GM12878 (cell line): ENCODE results near the gene PIEZO2. TPM values are rescaled to one million over a fixed set of nuclear protein-coding genes. Genes with fewer than 3 reads are reported as not detected.

Source experiments
- ATAC-seq: fragments of 200-7000 bp; cut with Tn5 transposase; 3 replicates; pipeline ENCODE4 v1.9.1; 2020; ENCODE audit warnings: mild to moderate bottlenecking, moderate library complexity
- BruUV-seq: library from RNA; stranded (reverse); fragments of 400-500 nt; replicated peaks from 2 replicates; lab custom pipeline; 2021; lab: Mats Ljungman, UMichigan
- CTCF ChIA-PET: fragments of 300-600 bp; sonication (Branson Sonifier 250); formaldehyde crosslinking; extraction: SDS; loops from one replicate; lab custom pipeline; 2021; ENCODE audit warnings: inconsistent platforms; lab: Yijun Ruan, JAX
- POLR2A ChIA-PET: fragments of 350-600 bp; formaldehyde crosslinking; extraction: SDS; loops from one replicate; lab custom pipeline; 2021; ENCODE audit warnings: inconsistent platforms; lab: Charles Lee
- RAD21 ChIA-PET: fragments of 300-600 bp; sonication (Branson Sonifier 250); formaldehyde crosslinking; loops from one replicate; lab custom pipeline; 2023; ENCODE audit warnings: antibody characterized with exemption; ENCODE audit not compliant: unreplicated experiment; lab: Charles Lee
- SMC1A ChIA-PET: fragments of 300-600 bp; sonication (Branson Sonifier 250); formaldehyde crosslinking; loops from one replicate; lab custom pipeline; 2023; ENCODE audit not compliant: unreplicated experiment, uncharacterized antibody; lab: Charles Lee
- DNase-seq: peaks from one replicate; pipeline ENCODE4 v3.0.0-alpha.2; 2011; ENCODE audit warnings: low read depth, low spot score
- FAIRE-seq: peaks from 3 replicates; lab custom pipeline; 2011; peaks lifted over from hg19 to GRCh38; lab: Jason Lieb, UNC
- H2AFZ ChIP-seq: 2 replicates; pipeline ENCODE4 v1.6.0; 2011; ENCODE audit warnings: low read depth, low read length, control low read depth; ENCODE audit not compliant: control insufficient read depth
- H3K27ac ChIP-seq: 2 replicates; pipeline ENCODE4 v1.5.1; 2011; ENCODE audit warnings: control low read depth; ENCODE audit not compliant: control insufficient read depth, insufficient read depth
- H3K27me3 ChIP-seq, 2 experiments: replicated peaks in 1 of 2; 2 replicates each; pipeline versions ENCODE4 v1.6.0 to v1.6.1; 2011; ENCODE audit warnings: low read length in 1 of 2; ENCODE audit not compliant: control insufficient read depth in 2 of 2, insufficient read depth in 2 of 2
- H3K36me3 ChIP-seq, 2 experiments: 2 replicates each; pipeline ENCODE4 v1.5.1; 2011; ENCODE audit warnings: low read length in 1 of 2; ENCODE audit not compliant: control insufficient read depth in 2 of 2, insufficient read depth in 2 of 2
- H3K4me1 ChIP-seq: 2 replicates; pipeline ENCODE4 v1.6.1; 2011; ENCODE audit warnings: mild to moderate bottlenecking, low read length, moderate library complexity, mixed read lengths; ENCODE audit not compliant: control insufficient read depth, insufficient read depth
- H3K4me2 ChIP-seq: 2 replicates; pipeline ENCODE4 v1.6.0; 2011; ENCODE audit warnings: control low read depth; ENCODE audit not compliant: control insufficient read depth, insufficient read depth
- H3K4me3 ChIP-seq: fragments of 200-600 bp; sonication (generic); 2 replicates; pipeline ENCODE4 v1.5.1; 2016
- H3K79me2 ChIP-seq: 2 replicates; pipeline ENCODE4 v1.6.0; 2011; ENCODE audit warnings: low read length; ENCODE audit not compliant: control insufficient read depth, insufficient read depth
- H3K9ac ChIP-seq: 2 replicates; pipeline ENCODE4 v1.8.0; 2011; ENCODE audit warnings: low read length, control low read depth, mixed read lengths; ENCODE audit not compliant: control insufficient read depth, insufficient read depth
- H3K9me3 ChIP-seq: replicated peaks from 3 replicates; pipeline ENCODE4 v1.5.1; 2011; ENCODE audit warnings: mild to moderate bottlenecking, low read length; ENCODE audit not compliant: control insufficient read depth, insufficient read depth
- H4K20me1 ChIP-seq: 2 replicates; pipeline ENCODE4 v1.6.0; 2011; ENCODE audit not compliant: control insufficient read depth, insufficient read depth
- BCL11A ChIP-seq: IDR thresholded peaks from 2 replicates; pipeline ENCODE4 v1.6.1; 2011; ENCODE audit warnings: low read depth, low read length
- CBFB ChIP-seq: IDR thresholded peaks from 2 replicates; pipeline ENCODE4 v1.6.1; 2016; ENCODE audit warnings: antibody characterized with exemption, low read depth
- GABPA ChIP-seq: IDR thresholded peaks from 2 replicates; pipeline ENCODE4 v1.6.1; 2014; ENCODE audit warnings: antibody characterized with exemption, low read depth, mild to moderate bottlenecking, inconsistent platforms
- MXI1 ChIP-seq: fragments of 150-350 bp; IDR thresholded peaks from 2 replicates; pipeline ENCODE4 v1.6.1; 2011; ENCODE audit warnings: low read depth, mild to moderate bottlenecking, inconsistent platforms, low read length, improper control_type of control experiment
- SIN3A ChIP-seq: IDR thresholded peaks from 2 replicates; pipeline ENCODE4 v1.6.1; 2012; ENCODE audit warnings: low read depth, low read length, improper control_type of control experiment
- WGBS: methylation state at CpG from one replicate; pipeline ENCODE4 v1.1.6; 2016; ENCODE audit warnings: low lambda C conversion rate; ENCODE audit not compliant: insufficient replicate concordance, insufficient coverage; ENCODE audit errors: missing lambda C conversion rate; 5-methylcytosine and 5-hydroxymethylcytosine counted together
- in situ Hi-C: fragments of 300-500 bp; cut with MboI; formaldehyde crosslinking; loops from 9 replicates; pipeline ENCODE4 v1.14.3; 2018; ENCODE audit warnings: mixed read lengths
- intact Hi-C: fragments of 100-400 bp; cut with micrococcal nuclease; formaldehyde crosslinking; loops from one replicate; pipeline ENCODE4 v1.14.2; 2022; ENCODE audit not compliant: unreplicated experiment
- polyA plus RNA-seq, 11 experiments: library from polyadenylated mRNA; depleted of rRNA in 4 of 11; unstranded in 6 of 11; stranded (reverse) in 5 of 11; fragments of >200 nt; fragmentation: Nextera tagmentation in 4 of 11; fragmentation: Illumina TruSeq in 1 of 11; extraction: Ambion mirVana in 4 of 11; extraction: Trizol in 1 of 11; gene quantifications; 1 replicate in 1 of 11; 2 replicates in 10 of 11; pipeline versions ENCODE4 v1.2.1 to v1.2.3, GENCODE V29; 2011 to 2016; ENCODE audit warnings: inconsistent platforms in 2 of 11, missing spikeins in 2 of 11, low read depth in 1 of 11
- total RNA-seq, 4 experiments: library from RNA; depleted of rRNA in 3 of 4; stranded (reverse); fragments of >200 nt in 3 of 4; fragmentation: Illumina TruSeq in 1 of 4; extraction: Trizol in 1 of 4; gene quantifications; 2 replicates each; pipeline versions ENCODE4 v1.2.1 to v1.2.3, GENCODE V29; 2013 to 2021
- TF ChIP-seq, protein P1 (sequence below): fragments of 450-650 bp; IDR thresholded peaks from 2 replicates; pipeline ENCODE4 v1.6.1; 2016; ENCODE audit warnings: mild to moderate bottlenecking
- TF ChIP-seq, protein P2 (sequence below): IDR thresholded peaks from 2 replicates; pipeline ENCODE4 v1.6.1; 2012; ENCODE audit warnings: low read length, inconsistent platforms

The PIEZO2 gene
- total and polyA plus RNA-seq, 10 of the 15 experiments (the other 5 are each of a cell fraction or from before 2014, with no cell fraction given) = 6.7 to 42.3 (median 27.4) TPM

DNA sequence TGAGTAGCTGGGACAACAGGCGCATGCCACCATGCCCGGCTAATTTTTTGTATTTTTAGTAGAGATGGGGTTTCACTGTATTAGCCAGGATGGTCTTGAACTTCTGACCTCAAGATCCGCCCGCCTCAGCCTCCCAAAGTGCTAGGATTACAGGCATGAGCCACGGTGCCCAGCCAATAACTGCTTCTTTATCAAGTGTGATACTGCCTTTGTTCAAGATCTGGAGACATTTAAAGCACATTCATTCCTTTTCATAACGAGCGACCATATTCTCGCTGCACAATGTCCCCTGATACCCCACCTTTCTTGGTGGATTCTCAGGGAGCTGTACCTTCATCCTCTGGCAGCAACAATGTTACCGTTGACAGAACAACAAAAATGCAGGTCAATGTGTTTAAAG, 75.4 kb downstream of the PIEZO2 start:
- no peak for DNase-seq
- ChIA-PET RAD21 (interaction anchor here (0.8 to 2.7 kb wide), 5 partner anchors 22 to 223 kb away, joined by 3 to 9 read pairs (median 3); no protein-coding TSS in a partner anchor), POLR2A (interaction anchor here (1.0 to 1.5 kb wide), 5 partner anchors 21 to 77 kb away, joined by 4 to 5 read pairs (median 4); no protein-coding TSS in a partner anchor), SMC1A (interaction anchor here (1.1 to 4.1 kb wide), 9 partner anchors 15 to 223 kb away, joined by 3 to 17 read pairs (median 4); no protein-coding TSS in a partner anchor), CTCF (interaction anchor here (0.7 to 2.0 kb wide), 3 partner anchors 18 to 42 kb away, joined by 3 to 4 read pairs (median 3); no protein-coding TSS in a partner anchor)
- intact Hi-C loops = no loop called here
- H2AFZ ChIP-seq = no peak overlapping the region
- H4K20me1 ChIP-seq = no peaks in the 10 kb centered on the region
- H3K27ac ChIP-seq = no peak overlapping the region
- FAIRE-seq = no peak
- H3K4me2 ChIP-seq = no peak overlapping the region
- in situ Hi-C loops = no loop called here
- ATAC-seq = no peak
- peaks cover 56% of the 10 kb centered on the region for H3K79me2 ChIP-seq
- peaks cover 21% of the 10 kb centered on the region for H3K4me1 ChIP-seq
- no peaks in the 10 kb centered on the region for H3K27me3 ChIP-seq
- H3K4me3 ChIP-seq = no peak overlapping the region
- H3K36me3 ChIP-seq = no peaks in the 10 kb centered on the region
- H3K9ac ChIP-seq = no peak overlapping the region
- WGBS = 69% methylated on average over 9 of the region's 9 CpGs
- H3K9me3 ChIP-seq = no peaks in the 10 kb centered on the region
- no peak for TF ChIP-seq MXI1
- no peak for TF ChIP-seq BCL11A
- TF ChIP-seq, protein P1, sequence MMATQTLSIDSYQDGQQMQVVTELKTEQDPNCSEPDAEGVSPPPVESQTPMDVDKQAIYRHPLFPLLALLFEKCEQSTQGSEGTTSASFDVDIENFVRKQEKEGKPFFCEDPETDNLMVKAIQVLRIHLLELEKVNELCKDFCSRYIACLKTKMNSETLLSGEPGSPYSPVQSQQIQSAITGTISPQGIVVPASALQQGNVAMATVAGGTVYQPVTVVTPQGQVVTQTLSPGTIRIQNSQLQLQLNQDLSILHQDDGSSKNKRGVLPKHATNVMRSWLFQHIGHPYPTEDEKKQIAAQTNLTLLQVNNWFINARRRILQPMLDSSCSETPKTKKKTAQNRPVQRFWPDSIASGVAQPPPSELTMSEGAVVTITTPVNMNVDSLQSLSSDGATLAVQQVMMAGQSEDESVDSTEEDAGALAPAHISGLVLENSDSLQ = no peak
- TF ChIP-seq CBFB = no peak
- TF ChIP-seq SIN3A = no peak
- TF ChIP-seq, protein P2, sequence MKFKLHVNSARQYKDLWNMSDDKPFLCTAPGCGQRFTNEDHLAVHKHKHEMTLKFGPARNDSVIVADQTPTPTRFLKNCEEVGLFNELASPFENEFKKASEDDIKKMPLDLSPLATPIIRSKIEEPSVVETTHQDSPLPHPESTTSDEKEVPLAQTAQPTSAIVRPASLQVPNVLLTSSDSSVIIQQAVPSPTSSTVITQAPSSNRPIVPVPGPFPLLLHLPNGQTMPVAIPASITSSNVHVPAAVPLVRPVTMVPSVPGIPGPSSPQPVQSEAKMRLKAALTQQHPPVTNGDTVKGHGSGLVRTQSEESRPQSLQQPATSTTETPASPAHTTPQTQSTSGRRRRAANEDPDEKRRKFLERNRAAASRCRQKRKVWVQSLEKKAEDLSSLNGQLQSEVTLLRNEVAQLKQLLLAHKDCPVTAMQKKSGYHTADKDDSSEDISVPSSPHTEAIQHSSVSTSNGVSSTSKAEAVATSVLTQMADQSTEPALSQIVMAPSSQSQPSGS = no peak
- TF ChIP-seq GABPA = no peak
- no TSS peak for BruUV-seq
